ENCODE results near the gene APP.

- no peak for TF ChIP-seq CTCF (conservative IDR thresholded peaks at IDR 0.05; ENCODE audit: low read length)
- TF ChIP-seq EZH2phosphoT487 (IDR thresholded peaks at IDR 0.05; ENCODE audit: borderline replicate concordance, low read depth, low read length) = no peak
Observed at GRCh38 chr21:26142363-26142762, 28.2 kb downstream of the APP start.
